ENCODE measurements around the gene NAMPT. TPM values are rescaled to one million over a fixed set of nuclear protein-coding genes. Genes with fewer than 3 reads are reported as not detected.
A peak's percentile ranks its signal among the peaks of the same experiment; 100 is the strongest.

NAMPT gene
- total and polyA plus RNA-seq, 9 of the 15 experiments (the other 6 are each of a cell fraction or from before 2014, with no cell fraction given), result 41.1 to 160 (median 106) TPM

DNA sequence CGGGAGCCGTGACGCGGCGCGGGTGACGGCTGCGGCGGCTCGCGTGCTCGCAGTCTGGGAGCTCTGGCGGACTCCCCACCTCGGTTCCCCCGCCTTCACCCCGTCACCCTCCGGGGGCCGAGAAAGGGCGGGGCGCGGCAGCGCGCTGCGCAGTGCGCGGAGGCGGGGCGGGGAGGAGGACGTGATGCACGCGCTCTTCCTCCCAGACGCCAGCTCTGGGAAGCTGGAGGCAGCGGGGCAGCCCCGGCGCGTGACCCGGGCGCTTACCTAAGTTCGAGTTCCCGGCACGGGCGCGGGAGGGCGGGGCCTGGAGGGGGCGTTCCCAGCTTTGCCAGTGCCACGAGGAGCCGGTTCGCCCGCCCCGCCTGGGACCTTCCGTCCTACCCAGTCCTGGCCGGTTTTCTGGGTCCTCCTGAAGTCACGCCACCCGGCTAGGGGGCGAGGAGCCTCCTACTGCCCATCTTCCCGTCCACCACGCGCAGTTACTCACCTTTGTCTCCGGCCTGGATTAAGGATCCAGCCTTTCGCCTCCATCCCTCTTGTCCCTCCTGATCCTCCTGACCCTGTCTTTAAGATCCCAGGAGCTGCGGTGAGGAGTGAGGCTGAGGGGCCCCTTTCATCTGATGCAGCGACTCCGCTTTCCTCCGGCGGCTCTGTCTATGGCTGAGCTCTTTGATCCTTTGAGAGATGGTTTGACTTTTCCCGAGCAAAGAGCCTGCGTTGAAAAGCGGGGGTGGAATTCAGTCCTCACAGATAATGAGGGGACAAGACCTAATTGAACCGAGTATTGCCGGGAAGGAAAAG is 470 bp upstream of the NAMPT start (continued):
- TF ChIP-seq, protein P1, sequence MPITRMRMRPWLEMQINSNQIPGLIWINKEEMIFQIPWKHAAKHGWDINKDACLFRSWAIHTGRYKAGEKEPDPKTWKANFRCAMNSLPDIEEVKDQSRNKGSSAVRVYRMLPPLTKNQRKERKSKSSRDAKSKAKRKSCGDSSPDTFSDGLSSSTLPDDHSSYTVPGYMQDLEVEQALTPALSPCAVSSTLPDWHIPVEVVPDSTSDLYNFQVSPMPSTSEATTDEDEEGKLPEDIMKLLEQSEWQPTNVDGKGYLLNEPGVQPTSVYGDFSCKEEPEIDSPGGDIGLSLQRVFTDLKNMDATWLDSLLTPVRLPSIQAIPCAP (CRISPR knock-in tag; IDR thresholded peaks at IDR 0.05; ENCODE audit: borderline replicate concordance), result no peak; the same call in 1 of the 2 replicates
- TF ChIP-seq PTTG1 (tag; IDR thresholded peaks at IDR 0.05; ENCODE audit: low read depth), result no peak
- TF ChIP-seq ASH1L (IDR thresholded peaks at IDR 0.05; ENCODE audit: borderline replicate concordance, low read depth, partially characterized antibody), result no peak
- TF ChIP-seq SNIP1 (IDR thresholded peaks at IDR 0.05; ENCODE audit: low read depth), result no peak
- no peak for TF ChIP-seq HNRNPH1 (optimal IDR thresholded peaks at IDR 0.05; ENCODE audit: low read depth, low read length)
- peak; percentile 71 for TF ChIP-seq TFE3 (CRISPR knock-in tag; IDR thresholded peaks at IDR 0.05)
- TF ChIP-seq TBL1XR1 (IDR thresholded peaks at IDR 0.05; ENCODE audit: low read length in 2 of 2), result peak in 1 of 2 experiments; percentile 43; a peak in 2 of 4 replicates
- TF ChIP-seq MIER1 (IDR thresholded peaks at IDR 0.05; ENCODE audit: low read depth), result peak; percentile 70
- TF ChIP-seq ZBTB1 (CRISPR knock-in tag; IDR thresholded peaks at IDR 0.05; ENCODE audit: borderline replicate concordance, low read depth), result no peak
- TF ChIP-seq SPI1 (IDR thresholded peaks at IDR 0.05; ENCODE audit: borderline replicate concordance, low read depth, low read length), result peak; percentile 43; the same call in 1 of the 2 replicates
- no peak; the same call in 1 of the 2 replicates for TF ChIP-seq LCOR (CRISPR knock-in tag; IDR thresholded peaks at IDR 0.05)
- TF ChIP-seq, protein P2, sequence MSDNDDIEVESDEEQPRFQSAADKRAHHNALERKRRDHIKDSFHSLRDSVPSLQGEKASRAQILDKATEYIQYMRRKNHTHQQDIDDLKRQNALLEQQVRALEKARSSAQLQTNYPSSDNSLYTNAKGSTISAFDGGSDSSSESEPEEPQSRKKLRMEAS (CRISPR knock-in tag; IDR thresholded peaks at IDR 0.05), result peak; percentile 93
- TF ChIP-seq, protein P3, sequence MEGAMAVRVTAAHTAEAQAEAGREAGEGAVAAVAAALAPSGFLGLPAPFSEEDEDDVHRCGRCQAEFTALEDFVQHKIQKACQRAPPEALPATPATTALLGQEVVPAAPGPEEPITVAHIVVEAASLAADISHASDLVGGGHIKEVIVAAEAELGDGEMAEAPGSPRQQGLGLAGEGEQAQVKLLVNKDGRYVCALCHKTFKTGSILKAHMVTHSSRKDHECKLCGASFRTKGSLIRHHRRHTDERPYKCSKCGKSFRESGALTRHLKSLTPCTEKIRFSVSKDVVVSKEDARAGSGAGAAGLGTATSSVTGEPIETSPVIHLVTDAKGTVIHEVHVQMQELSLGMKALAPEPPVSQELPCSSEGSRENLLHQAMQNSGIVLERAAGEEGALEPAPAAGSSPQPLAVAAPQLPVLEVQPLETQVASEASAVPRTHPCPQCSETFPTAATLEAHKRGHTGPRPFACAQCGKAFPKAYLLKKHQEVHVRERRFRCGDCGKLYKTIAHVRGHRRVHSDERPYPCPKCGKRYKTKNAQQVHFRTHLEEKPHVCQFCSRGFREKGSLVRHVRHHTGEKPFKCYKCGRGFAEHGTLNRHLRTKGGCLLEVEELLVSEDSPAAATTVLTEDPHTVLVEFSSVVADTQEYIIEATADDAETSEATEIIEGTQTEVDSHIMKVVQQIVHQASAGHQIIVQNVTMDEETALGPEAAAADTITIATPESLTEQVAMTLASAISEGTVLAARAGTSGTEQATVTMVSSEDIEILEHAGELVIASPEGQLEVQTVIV (CRISPR knock-in tag; IDR thresholded peaks at IDR 0.05; ENCODE audit: borderline replicate concordance), result no peak
- TF ChIP-seq THRAP3 (IDR thresholded peaks at IDR 0.05; ENCODE audit: borderline replicate concordance), result no peak
- peak; percentile 99 to 100 for TF ChIP-seq MAZ (CRISPR knock-in tag; conservative IDR thresholded peaks at IDR 0.05 in 1 of 2, IDR thresholded peaks at IDR 0.05 in 1 of 2)
- TF ChIP-seq HLTF (IDR thresholded peaks at IDR 0.05), result peak; percentile 76; the same call in 1 of the 2 replicates
- TF ChIP-seq NFE2L1 (tag; IDR thresholded peaks at IDR 0.05; ENCODE audit: borderline replicate concordance, low read depth), result no peak
- peak; percentile 73 for TF ChIP-seq ZEB2 (IDR thresholded peaks at IDR 0.05)
- TF ChIP-seq GABPA (tag; conservative IDR thresholded peaks at IDR 0.05; ENCODE audit: low read depth), result peak; percentile 56; the same call in 1 of the 2 replicates
- no peak for TF ChIP-seq MAFG (tag; conservative IDR thresholded peaks at IDR 0.05)
- TF ChIP-seq ZNF507 (tag; conservative IDR thresholded peaks at IDR 0.05), result no peak
- TF ChIP-seq HNRNPL (IDR thresholded peaks at IDR 0.05; ENCODE audit: low read depth, low read length), result peak; percentile 83
- peak; percentile 91 for TF ChIP-seq POLR2G (IDR thresholded peaks at IDR 0.05; ENCODE audit: low read depth, low read length)
- no peak for TF ChIP-seq ZNF77 (CRISPR knock-in tag; IDR thresholded peaks at IDR 0.05)

All from K562 (cell line).